Nephron progenitor cell (in vitro differentiated cells): Measurements from ENCODE around the gene POLR3B.

Experiments used
- DNase-seq: peaks from one replicate; pipeline ENCODE4 v3.0.0; 2021
- H3K27ac Mint-ChIP-seq: 2 replicates; pipeline ENCODE4 v1.8.0; 2021; ENCODE audit warnings: mild to moderate bottlenecking, moderate library complexity, mixed read lengths
- H3K27me3 Mint-ChIP-seq: 2 replicates; pipeline ENCODE4 v1.8.0; 2021; ENCODE audit warnings: mild to moderate bottlenecking, low read depth, mixed read lengths; ENCODE audit not compliant: poor library complexity
- H3K36me3 Mint-ChIP-seq: 2 replicates; pipeline ENCODE4 v1.8.0; 2021; ENCODE audit warnings: low read depth, mixed read lengths
- H3K4me1 Mint-ChIP-seq: 2 replicates; pipeline ENCODE4 v1.8.0; 2021; ENCODE audit warnings: mixed read lengths
- H3K4me3 Mint-ChIP-seq: 2 replicates; pipeline ENCODE4 v1.8.0; 2021; ENCODE audit warnings: mild to moderate bottlenecking, moderate library complexity, mixed read lengths
- H3K9me3 Mint-ChIP-seq: 2 replicates; pipeline ENCODE4 v1.8.0; 2021; ENCODE audit warnings: mild to moderate bottlenecking, moderate library complexity, mixed read lengths
- CTCF ChIP-seq: fragments of 200-600 bp; sonication (generic); IDR thresholded peaks from 2 replicates; pipeline ENCODE4 v1.5.0; 2021; ENCODE audit warnings: antibody characterized with exemption

The POLR3B gene

GRCh38 chr12:106415134-106415533, 57.6 kb downstream of the POLR3B start:
- Mint-ChIP-seq H3K4me1 (peaks cover 8% of the 10 kb centered on the region), H3K36me3 (peaks cover 67% of the 10 kb centered on the region), H3K9me3 (no peaks in the 10 kb centered on the region), H3K27ac (no peak overlapping the region), H3K4me3 (no peak overlapping the region), H3K27me3 (no peaks in the 10 kb centered on the region)
- DNase-seq, result no peak
- TF ChIP-seq CTCF, result no peak

GRCh38 chr12:106416273-106416672, 58.7 kb downstream of the POLR3B start:
- H3K4me1 Mint-ChIP-seq, result peaks cover 8% of the 10 kb centered on the region
- H3K36me3 Mint-ChIP-seq, result peaks cover 66% of the 10 kb centered on the region
- no peak overlapping the region for H3K27ac Mint-ChIP-seq
- no peaks in the 10 kb centered on the region for H3K27me3 Mint-ChIP-seq
- DNase-seq, result no peak
- H3K9me3 Mint-ChIP-seq, result no peaks in the 10 kb centered on the region
- TF ChIP-seq CTCF, result no peak
- no peak overlapping the region for H3K4me3 Mint-ChIP-seq

GRCh38 chr12:106417926-106418910, 60.7 kb downstream of the POLR3B start:
- no peaks in the 10 kb centered on the region for H3K27me3 Mint-ChIP-seq
- no peaks in the 10 kb centered on the region for H3K4me1 Mint-ChIP-seq
- DNase-seq, result no peak
- H3K27ac Mint-ChIP-seq, result no peak overlapping the region
- TF ChIP-seq CTCF, result no peak
- H3K4me3 Mint-ChIP-seq, result no peak overlapping the region
- H3K9me3 Mint-ChIP-seq, result peaks cover 4% of the 10 kb centered on the region
- H3K36me3 Mint-ChIP-seq, result peaks cover 64% of the 10 kb centered on the region

GRCh38 chr12:106418970-106419369, 61.4 kb downstream of the POLR3B start:
- no peak overlapping the region for H3K27ac Mint-ChIP-seq
- H3K4me1 Mint-ChIP-seq, result no peaks in the 10 kb centered on the region
- peaks cover 63% of the 10 kb centered on the region for H3K36me3 Mint-ChIP-seq

GRCh38 chr12:106423291-106423690, 65.7 kb downstream of the POLR3B start:
- Mint-ChIP-seq H3K4me3 (no peak overlapping the region), H3K36me3 (peaks cover 38% of the 10 kb centered on the region), H3K9me3 (peaks cover 4% of the 10 kb centered on the region), H3K4me1 (no peaks in the 10 kb centered on the region), H3K27ac (no peak overlapping the region), H3K27me3 (no peaks in the 10 kb centered on the region)
- no peak for DNase-seq
- no peak for TF ChIP-seq CTCF

More at GRCh38 chr12:106418970-106419369, 61.4 kb downstream of the POLR3B start:
- Mint-ChIP-seq H3K27me3 (no peaks in the 10 kb centered on the region), H3K9me3 (peaks cover 4% of the 10 kb centered on the region), H3K4me3 (no peak overlapping the region)
- TF ChIP-seq CTCF, result no peak
- DNase-seq, result no peak
